CD4-positive, alpha-beta T cell treated with Interleukin-15 for 1 hour (primary cell): ENCODE measurements around the gene SPAG5.

Source experiments
- DNase-seq: peaks from one replicate; pipeline ENCODE4 v3.0.0-alpha.2; 2020

SPAG5 gene

DNA sequence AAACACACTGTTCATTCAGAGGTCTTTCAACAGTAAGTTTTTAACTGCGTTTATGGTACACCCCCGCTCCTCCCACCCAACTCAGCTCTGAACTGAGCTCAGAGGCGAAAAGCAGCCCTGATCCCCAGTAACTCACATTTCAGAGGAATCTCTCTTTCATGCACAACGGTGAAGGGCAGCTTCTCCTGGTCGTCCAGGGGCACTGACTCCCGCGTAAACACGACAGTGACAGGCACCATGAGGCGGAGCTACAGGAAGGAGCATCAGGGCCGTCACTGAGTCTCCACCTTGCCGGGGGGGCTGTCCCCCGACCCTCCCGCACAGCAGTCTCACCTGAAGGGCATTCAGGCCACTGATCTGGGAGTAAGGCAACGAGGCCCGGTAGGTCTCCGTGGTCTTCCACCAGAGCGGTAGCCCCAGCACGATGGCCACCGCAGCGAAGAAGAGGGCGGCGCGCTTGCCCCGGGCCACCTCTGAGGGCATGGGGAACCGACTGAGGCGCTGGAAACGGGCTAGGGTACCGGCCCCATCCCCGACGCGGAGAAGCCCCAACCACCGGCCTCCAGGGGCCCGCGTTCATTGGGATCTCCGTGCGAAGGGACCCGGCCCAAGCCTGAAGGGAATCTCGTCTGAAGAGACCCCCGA is 28.0 kb downstream of the SPAG5 start:
- peak; percentile 31 for DNase-seq

DNA sequence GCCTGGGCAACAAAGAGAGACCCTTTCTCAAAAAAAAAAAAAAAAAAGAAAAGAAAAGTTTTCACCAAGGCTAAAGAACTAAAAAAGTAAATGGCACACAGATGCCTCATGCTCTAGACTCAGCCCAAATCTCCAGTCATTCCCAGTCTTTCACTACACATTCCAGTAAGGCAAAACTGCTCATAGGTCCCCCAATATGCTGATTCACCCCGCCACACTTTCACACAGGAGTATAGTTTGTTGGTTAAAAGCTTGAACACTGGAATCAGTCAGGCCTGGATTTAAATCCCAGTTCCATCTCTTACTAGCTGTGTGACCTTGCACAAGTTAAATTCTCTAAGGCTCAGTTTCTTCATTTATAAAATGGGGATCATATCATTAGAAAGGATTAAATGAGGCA is 29.4 kb downstream of the SPAG5 start:
- no peak for DNase-seq

DNA sequence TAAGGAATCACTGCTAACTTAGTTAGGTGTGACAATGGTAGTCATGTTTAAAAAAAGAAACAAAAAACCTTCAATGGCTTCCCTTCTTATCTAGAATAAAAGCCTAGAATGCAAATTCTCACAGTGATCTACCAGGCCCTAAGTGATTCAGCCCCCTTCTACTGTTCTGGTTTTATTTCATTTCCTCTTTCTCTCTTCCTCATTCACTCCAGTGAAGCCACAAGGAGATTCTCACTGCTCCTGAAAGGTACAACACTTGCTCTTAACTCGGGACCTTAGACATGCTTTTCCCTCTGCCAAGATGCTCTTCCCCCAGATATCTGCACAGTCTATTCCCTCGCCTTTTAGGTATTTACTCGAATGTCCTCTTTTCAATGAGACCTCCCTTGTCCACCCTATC is 31.2 kb downstream of the SPAG5 start:
- no peak for DNase-seq

DNA sequence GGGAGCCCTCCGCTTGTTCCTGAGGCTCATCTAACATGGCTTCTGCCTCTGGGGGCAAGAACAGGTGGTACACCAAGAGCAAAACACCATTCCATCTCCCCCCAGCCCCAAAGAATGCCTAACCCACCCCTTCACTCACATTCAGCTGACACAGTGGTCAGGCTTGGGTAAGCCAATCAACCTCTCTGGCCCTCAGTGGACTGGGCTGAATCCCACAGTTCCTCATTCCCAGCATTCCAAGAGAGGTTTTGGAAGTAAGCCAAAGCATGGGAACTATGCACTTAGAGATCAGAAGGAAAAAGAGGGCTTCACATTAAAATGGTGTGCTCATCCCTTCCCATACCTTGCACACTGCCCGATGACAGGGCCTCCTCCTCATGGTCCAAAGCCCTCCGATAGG is 35.4 kb downstream of the SPAG5 start:
- no peak for DNase-seq

DNA sequence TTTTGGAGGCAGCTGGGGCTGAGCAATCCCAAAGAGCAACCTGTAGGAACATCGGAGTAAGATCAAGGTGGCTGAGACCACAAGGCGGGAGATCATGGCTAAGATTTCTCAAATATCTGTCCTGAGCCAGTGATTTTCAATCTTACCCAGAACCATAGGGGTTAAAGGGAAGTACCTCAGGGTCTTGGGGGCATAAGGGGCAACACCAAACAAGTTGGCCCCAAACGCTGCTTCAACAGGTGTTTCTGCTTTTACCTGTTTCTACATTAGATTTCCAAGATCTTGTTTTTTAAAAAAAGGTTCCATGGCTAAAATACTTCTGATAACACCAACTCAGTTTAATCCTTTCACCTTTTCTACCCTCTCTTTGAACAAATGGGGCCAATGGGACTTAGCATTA is 43.8 kb downstream of the SPAG5 start:
- no peak for DNase-seq

DNA sequence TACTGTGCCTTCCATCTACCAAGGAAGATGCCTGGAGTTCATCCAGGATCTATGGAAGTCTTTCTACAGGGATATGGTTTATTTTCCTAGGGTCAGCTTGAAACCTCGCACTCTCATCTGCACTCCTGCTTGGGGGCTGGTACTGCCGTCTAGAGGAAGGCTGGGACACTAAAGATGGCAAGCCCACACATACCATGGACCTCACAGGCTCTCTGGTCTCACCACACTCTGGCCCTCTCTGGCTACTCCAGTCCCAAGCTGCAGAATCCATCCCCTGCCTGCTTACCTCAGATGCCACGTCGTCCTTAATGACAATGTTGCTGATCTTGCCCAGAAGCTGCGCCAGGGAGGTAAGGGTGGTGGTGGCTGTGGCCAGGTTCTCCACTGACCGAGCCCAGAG is 44.3 kb downstream of the SPAG5 start:
- no peak for DNase-seq

DNA sequence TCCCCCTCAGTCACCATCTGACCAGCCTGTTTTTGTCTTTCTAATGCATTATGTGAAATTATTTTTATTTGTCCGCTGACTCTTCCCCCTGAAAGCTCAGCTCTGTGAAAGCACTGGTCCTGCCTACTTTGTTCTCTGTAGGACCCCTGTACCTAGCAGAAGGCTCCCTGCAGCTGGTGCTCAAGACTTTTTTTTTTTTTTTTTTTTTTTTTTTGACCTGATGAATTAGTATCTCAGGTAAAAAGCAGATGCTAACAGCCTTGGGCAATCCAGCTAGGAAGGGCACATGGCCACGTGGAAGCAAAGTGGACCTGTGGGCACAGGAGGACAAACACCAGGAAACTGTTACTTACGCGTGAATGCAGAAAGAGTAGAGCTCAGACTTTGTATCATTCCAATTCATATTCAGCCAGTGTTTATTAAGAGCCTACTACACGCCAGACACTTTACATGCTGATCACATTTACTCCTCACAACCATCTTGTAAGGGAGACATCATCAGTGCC is 45.8 kb downstream of the SPAG5 start:
- DNase-seq, result no peak

DNA sequence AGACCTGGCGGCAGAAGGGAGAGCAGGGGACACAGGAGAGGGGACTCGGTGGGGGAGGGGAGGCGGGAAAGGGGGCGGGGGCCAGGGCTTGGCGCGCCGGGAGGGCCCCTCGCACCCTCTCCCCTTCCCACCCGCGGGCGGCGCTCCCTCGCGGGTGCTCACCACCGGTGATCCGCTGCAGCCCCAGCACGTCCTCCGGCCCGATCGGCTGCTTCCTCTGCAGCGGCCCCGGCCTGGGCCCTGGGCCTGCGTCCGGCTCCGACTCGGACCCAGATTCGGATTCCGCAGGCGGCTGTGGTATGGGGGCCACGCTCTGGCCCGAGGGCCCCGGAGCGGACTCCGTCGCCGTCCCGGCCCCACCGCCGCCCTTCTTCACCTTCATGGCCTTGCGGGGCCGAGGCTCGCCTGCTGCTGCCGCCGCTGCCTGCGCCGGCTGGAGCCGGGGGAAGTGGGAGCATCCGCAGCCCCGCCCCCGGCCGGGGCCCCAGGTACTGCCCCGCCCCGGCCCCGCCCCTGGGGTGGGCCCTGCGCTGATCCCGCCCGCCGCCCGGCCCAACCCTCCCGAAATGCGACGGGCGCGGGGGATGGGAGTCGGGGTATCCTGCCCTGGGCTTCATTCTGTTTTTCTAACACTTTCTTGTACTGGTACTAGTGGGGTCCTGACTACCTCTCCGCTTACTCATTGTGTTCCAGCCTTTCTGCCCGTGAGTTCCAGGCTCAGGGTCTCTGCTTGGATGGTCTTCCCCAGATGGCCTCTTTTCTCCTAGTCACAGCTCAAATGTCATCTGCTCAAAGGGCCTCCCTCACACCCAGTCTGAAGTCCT is 46.4 kb downstream of the SPAG5 start, which contains the start of gene UNC119:
UNC119 (minus strand) TSS at position 449 of the 824 bp plus-strand sequence; CDS start at position 382, 67 bp downstream.
- DNase-seq, result peak; percentile 73

DNA sequence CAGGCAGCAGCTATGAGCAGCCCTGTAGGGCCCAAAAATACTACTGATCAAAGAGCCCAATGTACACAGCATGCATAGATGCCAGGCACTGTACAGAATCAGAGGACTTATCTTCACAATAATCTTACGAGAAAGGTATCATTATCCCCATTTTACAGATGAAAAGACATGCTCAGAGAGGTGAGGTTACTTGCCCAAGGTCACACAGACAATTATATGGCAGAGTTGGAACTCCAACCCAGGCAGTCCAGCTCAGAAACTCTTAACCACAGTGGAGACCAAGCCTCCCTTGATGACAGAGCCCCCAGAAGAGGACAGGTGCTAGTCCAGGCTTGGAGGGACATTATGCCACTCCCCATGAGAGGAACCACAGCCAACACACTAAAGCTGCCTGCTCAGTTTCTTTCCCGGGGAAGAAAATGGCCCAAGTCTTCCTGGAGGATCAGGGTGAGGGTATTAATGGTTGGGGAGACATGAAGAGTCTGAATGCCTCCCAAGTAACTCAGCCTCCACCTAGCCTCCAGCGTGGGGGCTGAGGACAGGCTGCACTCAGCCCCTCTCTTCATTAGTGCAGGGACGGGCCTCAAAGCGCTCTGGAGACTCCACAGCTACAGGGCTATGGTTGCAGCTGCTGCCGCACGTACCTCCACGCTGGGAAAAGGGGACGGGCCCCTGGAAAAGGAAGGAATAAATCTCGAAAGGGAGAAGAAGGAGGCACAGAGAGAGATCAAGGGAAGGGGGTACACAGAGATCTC is 47.2 kb downstream of the SPAG5 start:
- DNase-seq, result no peak

DNA sequence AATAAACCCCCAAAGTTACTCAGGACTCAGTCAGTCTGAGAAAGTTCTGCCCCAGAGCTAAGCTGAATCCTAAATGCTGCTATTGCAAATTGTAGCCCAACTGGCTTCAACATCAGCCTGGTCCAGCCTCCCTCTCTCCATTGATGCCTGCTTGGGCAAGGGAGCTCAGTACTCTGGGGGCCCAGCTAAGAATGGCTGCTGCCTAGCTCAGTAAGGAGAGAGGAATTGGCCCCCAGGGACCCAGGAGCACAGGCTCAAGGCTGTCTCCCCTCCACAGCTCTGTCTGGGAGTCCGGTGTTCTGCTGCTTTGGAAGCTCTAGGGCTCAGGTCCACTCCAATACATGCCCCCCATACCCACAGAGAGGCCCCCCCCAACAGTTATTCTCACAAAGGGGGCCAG is 48.0 kb downstream of the SPAG5 start:
- no peak for DNase-seq

DNA sequence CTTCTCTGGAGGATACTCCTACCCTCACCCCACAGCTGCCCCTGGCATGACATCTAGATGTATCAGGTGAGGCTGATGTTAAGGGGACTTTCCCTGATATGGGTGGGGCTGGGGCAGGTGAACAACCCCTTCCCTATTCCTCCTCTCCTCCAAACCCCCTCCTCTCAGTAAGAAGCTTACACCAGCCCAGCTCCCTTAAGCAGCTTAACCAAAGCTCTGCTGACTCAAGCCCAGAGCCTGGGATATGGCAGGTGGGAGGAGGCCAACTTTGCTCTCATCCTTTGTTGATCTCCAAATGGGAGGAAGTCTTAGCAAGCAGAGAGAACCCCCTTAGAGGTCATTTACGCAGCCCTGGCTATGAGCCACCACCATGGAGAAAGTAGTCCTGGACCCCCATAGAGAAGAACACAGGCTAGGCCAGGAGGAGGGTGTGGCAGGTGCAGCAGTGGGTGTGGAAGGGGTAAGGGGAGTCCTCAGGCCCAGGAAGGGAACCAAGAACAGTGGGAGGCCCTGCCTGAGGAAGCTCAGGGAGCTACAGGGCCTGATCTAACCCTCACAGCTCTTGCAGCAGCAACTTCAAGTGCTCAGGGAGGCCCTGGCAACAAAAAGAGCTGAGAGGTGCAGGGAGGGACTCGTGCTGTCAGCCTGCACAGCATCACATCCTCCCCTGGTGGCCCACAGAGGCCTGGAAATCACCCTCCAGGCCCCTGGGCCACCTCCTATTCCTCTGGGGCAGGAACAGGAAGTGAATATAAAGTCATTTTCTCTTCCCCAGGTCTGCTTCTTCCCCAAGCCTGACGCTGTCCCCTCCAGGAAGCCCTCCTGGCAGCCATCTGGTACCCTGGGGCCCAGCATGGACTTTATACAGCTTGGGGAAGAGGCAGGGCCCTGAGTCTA is 49.3 kb downstream of the SPAG5 start:
- peak; percentile 83 for DNase-seq

DNA sequence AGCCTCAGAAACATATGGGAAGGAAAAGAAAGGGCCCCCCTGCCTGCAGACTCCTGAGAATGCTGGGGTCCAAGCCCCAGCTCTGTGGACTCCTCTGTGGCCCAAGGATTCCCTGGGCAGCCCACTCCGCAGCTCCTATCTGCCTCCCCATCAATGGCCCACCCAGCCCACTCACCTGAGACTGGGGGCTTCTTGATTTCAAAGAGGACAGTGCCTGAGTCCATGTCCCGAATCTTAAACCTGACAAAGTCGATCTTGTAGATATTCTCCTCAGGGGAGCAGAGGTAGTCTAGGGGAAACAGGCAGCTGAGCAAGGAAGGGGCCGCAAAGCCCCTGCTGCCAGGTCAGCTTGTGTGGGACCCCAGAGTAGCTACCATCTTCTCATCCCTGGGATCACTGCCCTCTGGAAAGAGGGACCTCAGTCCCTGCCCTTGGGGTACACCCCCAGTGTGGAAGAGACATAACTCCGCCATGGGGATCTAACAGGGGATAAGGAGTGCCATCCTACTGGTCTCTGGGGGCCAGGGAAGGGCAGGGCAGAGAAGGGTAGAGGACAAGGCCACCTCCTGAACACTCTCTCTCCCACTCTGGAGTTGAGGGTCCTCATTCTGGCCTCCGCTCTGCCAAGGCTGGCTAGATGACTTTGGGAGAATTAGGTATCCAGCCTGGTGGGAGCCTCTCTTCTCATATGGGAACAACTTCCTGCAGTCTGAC is 50.3 kb downstream of the SPAG5 start:
- no peak for DNase-seq

DNA sequence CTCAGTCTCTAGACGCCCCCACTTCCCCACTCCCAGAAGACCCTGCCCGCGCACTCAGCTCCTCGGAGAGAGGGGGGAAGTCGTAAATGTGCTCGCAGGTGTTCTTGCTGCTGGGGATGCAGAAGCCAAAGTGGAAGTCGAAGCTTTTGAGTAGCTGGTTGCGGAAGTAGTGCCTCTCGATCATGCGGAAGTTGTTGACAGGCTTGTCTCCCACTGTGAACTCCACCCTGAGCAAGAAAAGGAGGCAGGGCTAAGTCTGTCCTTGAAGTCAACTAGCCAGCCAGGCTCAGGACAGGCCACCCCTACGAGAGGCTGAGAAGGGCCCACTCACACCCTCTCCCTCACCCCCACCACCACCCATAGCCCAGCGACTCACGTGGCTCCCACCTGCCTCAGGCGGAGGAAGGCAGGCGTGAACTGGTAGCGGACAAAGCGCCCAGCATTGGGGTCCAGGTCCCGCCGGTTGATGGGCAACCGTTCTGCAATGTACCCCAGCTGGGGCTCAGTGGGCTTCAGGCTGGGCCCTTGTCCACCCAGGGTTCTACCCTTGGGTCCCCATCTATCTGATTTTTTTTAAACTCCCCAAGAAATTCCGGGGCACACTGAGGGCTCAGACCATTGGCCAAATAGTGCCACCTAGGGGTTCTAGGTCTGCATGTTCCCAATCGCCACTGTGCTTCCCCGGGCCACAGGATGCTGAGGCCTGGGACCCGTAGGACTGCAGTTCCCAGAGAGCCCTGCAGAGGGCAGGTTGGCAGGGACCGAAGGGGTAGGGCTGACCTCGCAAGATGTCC is 51.0 kb downstream of the SPAG5 start:
- DNase-seq, result peak; percentile 77

DNA sequence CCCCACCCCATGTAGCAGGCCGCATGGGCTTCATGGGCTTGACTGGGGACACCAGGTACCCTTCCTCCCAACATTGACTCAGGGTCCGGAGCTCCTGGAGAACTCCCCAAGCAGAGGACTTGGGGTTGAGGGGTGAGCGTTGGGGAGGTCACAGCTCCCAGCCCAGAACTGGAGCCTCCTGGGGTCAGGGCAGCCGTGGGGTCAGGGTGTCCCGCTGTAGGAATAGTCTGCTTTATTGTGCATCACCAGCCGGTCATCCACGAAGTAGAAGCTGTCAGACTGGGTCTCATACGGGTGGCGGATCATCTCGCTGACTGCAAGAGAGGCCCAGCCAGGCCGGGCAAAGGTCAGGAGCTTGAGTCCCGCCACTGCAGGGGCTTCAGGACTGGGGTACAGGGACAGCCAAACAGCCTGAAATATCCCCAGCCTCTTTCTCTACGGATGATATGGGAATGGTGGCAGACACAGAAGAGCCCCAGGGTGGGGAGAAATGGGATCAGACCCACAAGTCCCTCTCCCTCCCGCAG is 51.7 kb downstream of the SPAG5 start:
- DNase-seq, result no peak

DNA sequence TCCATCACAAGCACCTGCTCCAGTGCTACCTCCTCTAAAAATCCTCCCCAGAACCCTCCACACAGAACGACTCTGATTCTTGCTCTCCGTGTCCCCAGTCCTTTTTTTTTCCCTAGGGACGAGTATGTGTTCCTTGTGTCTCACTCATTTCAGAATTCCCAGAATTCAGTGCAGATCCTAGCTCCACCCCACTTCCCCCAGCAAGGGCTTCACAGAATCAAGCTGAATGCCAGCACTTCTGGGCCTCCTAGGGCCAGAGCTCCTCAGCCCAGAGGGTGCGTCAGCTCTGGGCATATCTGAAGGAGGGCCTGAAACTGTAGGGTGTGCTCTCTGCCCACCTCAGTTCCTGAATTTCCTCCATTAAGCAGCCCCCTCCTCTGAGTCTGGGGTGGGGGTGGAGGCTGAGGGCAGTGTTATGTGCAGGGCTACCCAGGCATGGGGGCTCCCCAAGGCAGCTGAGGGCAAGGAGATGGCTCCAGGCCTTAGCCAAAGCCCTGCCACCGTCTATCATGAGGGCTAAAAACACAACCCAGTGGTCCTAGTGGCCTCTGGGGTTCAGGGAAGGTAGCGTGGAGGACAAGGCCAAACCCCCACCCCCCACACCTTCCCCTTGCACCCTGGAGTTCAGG is 52.9 kb downstream of the SPAG5 start:
- DNase-seq, result no peak

DNA sequence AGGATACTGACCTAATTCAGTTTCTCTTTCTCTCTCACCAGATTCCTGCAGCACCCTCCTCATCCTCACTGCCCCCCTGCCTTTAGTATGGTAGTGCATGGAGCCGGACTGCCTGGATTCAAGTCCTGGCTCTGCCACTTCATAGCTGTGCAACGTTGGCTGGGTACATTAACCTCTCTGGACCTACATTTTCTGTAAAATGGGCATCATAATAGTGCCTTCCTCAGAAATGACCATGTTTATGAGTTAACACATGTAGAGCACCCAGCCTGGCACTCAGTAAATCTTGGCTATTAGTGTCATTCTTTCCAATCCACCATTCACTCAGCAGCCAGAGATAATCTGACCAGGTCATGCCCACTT is 53.7 kb downstream of the SPAG5 start:
- no peak for DNase-seq

DNA sequence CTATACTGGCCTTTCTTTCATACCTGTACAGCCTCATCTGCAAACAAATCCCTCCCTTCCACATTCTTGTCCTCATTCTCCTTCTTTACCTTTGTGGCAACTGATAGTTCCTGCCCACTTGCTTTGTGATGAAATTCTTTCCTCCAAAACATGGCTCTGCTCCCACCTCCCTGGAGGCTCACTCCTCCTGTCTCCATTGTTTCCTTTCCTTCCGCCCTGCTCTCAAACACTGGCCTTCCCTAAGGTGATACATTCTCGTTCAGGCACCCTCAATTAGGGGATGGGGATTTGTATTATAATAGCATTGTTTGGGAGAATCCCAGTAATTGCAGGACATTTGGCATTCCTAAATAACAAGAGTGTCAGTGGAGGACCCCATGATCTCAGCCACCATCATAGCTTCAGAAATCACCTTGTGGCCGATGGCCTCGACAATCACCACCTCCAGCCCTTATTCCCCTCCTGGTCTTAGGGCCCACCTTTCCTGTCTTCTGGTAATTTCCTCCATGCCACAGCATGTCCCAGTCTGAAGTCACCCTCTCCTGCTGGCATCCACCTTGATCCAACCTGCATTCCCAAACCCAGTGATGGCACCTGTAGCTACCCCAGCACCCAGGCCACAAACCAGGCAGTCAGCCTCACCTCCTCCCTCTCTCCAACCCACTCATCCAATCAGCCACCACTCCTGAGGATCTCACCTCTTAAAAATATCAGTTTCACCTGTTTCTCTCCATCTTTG is 54.3 kb downstream of the SPAG5 start:
- DNase-seq, result no peak

DNA sequence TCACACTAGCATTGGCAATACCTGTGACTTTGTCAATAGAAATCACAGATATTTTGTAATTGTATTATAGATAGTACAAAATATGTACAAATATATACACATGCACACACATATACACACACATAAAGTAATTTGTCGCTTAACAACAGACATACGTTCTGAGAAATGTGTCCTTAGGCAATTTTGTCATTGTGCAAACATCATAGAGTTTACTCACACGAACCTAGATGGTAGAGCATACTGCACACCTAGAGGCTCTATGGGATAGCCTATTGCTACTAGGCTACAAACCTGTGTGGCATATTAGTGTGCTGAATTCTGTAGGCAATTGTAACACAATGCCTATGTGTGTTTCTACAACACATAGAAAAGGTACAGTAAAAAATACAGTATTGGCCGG is 57.4 kb downstream of the SPAG5 start:
- DNase-seq, result no peak

DNA sequence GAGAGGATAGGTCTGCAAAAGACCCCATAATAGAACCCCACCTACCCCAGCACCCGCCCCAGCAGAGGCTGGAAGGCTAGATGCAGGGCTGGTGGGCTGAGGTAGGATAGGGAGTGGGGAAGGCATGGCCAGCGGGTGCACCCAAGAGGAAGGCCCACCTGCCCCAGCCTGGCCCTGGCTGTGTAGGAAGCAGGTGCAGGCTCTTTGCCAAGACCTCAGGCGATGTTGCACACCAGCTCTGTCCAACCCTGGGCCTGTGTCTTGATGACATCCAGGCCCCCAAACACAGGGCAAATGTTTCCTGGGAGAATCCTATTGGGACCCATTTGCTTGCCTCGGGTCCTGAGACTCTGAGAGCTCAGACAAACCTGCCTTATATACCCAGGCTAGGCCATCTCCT is 58.6 kb downstream of the SPAG5 start:
- no peak for DNase-seq
